AML-193 (cell line): ENCODE data around the gene ADIPOR1.

Experiments used
- DNase-seq, 2 experiments: peaks; one replicate each; lab custom pipeline; 2025; lab: John Stamatoyannopoulos, UW

ADIPOR1 gene

DNA sequence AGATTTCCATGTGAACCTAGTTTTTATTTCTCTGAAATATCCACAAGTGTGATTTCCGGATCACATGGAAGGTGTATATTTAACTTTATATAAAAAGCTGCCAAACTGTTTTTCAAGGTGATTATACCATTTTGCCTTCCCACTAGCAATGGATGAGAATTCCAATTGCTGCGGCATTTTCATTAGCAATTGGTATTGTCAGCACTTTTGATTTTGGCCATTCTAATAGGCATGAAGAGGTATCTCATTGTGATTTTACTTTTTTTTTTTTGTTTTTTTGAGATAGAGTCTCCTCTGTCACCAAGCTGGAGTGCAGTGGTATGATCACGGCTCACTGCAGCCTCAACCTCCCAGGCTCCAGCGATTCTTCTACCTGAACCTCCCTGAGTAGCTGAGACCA lies 13.9 kb upstream of the ADIPOR1 start:
- no peak for DNase-seq

DNA sequence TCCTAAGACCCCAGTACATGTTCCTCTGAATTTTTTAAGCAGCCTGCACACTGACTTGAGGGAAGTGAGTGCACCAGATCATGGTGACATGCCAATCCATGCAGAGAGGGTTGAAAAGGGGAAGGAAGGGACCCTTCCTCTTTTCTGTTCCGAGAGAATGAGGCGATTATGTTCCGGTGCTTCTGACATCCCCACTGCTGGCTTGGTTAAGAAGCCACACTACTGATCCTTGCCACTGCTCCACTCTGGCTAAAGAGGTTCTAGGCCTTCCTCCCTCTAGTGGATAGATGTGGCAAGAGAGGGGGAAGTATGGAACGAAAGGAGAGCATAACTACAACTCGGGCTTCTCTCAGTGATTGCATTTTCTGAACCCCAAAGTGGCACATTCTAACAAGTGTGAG lies 10.8 kb upstream of the ADIPOR1 start:
- peak; percentile 98 to 99 for DNase-seq

GRCh38 chr1:202968351-202968750 lies 10.2 kb upstream of the ADIPOR1 start:
- no peak for DNase-seq

- peak; percentile 34 to 40 for DNase-seq
These were observed 9.7 kb upstream of the ADIPOR1 start for GRCh38 chr1:202967684-202968281.

DNA sequence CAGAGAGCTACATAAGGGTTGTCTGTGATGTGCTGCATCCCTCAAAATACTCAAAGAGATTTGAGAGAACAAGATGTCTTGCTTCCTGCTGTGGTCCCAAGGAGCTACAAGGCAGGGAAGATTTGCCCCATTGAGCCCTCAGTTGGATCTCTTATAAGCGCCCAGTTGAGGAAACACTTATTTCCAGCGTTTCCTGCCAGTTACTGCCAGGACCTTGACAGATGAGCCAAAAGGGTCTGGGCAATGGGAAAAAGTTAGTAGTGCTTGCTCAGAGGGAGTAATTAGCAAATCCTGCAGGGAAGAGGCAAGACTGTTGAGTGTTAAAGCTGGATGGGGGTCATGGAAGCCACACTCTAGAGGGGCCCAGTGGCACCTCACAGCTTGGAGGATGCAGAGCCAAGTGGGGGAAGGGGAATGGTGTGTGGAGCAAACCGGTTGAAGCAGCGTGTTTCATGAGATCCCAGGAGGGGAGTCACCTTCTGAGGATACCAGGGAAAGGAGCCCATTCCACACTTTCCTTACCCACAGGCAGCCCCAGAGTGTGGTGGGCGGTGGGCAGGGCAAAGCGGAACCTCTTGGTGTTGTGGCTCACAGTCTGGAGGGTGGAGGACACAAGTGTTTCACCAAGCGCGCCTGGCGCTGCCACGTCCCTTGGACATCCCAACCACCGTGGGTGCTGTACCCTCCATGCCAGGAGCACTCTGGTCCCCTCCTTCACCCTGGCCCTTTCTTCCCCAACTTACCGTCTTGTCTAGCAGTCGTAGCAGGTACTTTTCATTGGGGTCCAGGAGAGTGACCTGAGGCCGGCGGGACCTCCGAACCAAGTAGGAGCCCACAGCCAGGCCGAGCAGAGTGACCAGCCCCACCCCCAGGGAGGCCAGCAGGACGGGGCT lies 8.1 kb upstream of the ADIPOR1 start:
- peak in 1 of 2 experiments; percentile 1 for DNase-seq

- DNase-seq, result no peak
These were observed 7.3 kb upstream of the ADIPOR1 start for GRCh38 chr1:202965422-202965821.

DNA sequence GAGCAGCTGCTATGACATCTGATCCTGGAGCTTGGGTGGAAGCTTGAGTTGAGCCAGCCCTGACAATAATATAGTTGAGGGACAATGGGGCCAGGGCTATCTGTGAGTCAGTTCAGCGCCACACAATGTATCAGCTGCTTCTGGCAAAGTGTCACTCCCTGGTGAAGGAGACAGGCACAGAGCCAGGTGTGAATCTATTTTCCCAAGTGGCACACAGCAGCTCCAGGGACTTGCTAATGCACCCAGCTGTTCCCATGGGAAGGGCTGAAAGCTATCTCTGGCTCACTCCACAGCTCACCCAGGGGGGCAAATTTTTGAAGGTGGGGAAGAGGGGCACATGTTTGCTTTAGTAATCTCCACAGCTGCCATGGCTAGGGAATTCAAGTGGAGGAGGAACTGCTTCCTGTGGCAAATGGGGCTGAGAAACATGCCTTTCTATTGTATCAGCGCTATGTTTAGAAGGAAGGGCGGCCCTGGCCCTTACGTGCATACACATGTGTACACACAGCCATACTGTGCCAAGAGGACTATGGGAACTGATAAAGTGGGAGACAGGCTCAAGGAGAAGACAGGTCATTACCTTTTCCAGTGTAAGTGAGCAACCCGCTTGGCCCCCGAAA lies 6.8 kb upstream of the ADIPOR1 start:
- no peak for DNase-seq

GRCh38 chr1:202961220-202961880 lies 3.2 kb upstream of the ADIPOR1 start:
- DNase-seq, result no peak

DNA sequence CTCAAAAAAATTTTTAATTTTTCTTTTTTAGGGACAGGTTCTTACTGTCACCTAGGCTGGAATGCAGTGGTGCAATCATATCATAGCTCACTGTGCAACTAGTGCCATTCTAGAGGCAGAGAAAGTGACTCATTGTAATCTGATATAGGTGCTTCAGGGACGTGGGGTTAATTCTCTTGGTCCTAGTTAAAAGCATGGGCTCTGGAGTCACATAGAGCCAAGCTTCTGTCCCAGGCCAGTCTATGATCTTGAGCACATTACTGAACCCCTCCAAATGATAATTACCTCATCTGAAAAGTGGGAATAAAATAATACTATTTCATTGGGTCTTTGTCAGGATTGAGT lies 1.1 kb upstream of the ADIPOR1 start:
- DNase-seq, result no peak

GRCh38 chr1:202958544-202959275 lies 598 bp upstream of the ADIPOR1 start:
- no peak for DNase-seq

DNA sequence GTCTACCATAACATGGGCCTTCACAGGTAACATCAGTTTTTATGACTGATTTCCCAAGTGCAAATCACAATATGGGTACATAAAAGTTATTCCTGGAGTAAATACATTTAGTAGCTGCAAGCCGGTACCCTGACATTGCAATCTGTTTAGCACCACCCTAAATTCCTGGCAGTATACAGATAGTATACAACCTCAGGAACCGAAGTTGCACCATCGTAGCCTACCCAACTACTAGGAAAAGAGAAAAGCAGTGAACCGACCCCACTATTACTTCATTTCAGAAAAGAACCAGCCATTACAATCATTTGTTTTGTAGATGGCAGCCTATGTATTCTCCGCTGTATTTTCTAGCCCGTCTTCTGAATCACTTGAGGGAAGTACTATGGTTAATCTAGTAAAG lies 1.1 kb downstream of the ADIPOR1 start:
- DNase-seq, result peak in 1 of 2 experiments; percentile 2

DNA sequence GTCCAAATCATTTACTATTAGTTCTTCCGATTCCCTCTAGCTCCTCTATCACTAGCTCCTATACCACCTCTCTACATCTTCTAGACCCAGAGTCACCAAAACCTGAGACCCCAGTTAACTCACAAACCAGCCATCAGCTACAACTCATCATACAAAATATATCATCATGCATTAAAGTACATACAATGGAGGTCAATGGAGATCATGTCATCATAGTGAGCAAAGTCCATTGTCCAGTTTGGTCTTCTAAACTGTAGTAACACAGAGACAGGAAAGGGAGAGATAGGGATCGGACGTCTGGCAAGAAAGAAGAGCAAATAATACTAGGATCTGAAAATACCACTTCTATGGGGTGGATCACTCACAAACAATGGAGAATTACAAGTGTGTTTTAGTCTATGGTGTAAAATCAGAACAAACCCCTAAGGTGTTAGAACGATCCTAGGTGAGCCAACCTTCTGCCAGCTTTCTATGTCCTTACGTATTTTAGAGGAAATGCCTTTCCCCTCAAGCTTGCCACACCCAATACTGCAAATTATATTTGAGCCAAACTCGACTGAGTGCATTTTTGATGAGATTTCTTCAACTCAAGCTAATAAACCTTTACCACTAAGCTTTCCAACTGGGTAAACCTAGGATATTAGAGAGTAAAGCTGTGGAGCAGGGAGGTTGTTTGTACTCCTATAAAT lies 3.9 kb downstream of the ADIPOR1 start:
- DNase-seq, result no peak

DNA sequence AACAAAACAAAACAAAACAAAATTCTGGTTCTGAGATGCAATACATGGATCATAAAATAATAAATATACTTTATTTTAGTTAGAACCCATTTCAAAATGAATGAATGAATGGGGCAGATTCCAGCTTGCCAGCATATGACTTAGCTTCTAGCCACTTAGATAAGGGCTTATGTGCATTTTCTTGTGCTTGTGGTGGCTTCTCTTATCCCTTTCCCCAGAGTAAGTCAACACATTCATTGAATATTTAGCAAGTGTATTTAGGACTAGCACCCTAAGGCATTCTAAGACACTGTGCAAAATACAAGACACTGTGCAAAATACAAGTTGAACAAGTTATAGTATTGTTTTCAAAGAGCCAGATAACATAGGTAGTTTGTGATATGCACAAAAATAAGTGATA lies 4.7 kb downstream of the ADIPOR1 start:
- DNase-seq, result no peak

GRCh38 chr1:202952818-202953217 lies 5.3 kb downstream of the ADIPOR1 start:
- peak; percentile 96 to 97 for DNase-seq

- no peak for DNase-seq
These were observed 6.0 kb downstream of the ADIPOR1 start for GRCh38 chr1:202952099-202952498.

DNA sequence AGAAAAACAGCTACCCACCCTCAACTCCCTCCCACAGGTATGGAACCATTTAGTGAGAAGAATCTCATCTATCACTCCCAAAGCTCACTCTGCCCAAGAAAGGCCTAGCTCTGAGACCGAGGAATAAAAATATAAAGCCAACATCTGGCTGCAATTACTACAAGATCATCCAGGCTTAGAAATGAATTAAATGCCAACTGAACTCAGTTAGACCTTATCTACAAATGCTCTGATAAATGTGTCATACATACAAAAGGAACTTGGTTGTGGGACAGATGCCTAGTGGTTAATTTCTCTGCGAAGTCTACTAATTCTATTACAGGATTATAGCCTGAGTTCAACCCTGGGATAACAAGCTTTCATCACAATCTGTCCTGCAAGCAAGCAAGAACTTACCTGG lies 6.7 kb downstream of the ADIPOR1 start:
- DNase-seq, result no peak

DNA sequence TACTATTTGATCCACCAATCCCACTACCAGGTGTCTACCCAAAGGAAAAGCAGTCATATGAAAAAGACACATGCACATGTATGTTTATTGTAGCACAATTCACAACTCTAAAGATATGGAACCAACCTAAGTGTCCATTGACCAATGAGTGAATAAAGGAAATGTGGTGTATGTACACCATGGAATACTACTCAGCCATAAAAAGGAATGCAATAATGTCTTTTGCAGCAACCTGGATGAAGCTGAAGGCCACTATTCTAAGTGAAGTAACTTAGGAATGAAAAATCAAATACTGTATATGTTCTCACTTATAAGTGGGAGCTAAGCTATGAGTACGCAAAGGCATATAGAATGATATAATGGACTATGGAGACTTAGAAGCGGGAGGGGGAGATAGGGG lies 12.6 kb downstream of the ADIPOR1 start:
- no peak for DNase-seq

DNA sequence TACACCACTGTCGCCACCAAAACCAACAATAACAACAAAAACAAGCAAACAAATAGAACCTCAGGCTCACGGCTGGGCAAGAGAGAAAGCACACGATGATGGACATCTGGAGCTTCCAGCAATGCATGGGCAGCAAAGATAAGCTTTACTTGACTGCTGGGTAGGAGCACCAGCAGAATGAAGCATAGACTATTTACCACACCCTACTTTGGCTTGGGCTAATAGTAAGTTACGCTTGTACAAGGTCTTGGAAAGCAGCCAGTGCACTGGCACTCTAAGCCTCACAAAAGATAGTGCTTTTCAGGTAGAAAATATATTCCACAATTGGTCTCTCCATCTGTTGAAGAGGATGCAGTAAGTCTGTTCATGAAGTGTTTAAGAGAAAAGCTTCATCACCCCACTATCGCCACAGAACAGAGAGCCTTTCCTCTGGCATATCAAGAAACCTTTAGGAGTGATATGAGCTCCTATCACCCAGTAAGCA lies 13.6 kb downstream of the ADIPOR1 start:
- DNase-seq, result no peak

DNA sequence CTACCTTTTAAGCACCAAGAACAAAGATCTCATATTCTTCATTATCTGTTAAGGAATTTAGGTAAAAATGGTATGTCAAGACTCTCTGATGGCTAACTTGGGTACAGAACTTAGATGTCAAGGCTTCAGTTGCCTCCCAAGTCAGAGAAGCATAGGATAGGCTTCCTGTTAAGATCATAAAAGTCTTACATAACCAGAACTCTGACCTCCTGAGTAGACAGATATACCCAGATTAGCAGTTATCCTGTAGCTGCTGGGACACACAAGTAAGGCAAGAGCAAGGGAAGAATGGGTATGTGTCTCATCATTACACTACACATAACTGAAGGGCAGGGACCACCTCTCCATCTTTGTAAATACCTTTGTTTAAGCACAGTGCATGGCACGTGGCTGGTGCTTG lies 15.7 kb downstream of the ADIPOR1 start:
- DNase-seq, result no peak

- DNase-seq, result no peak
These were observed 16.7 kb downstream of the ADIPOR1 start for GRCh38 chr1:202941372-202941771.

- DNase-seq, result no peak
These were observed 17.6 kb downstream of the ADIPOR1 start for GRCh38 chr1:202940561-202940960.
